LoVo (cell line): ENCODE results near the gene TENM4.

Experiments used
- DNase-seq: peaks from one replicate; pipeline ENCODE4 v3.0.0-alpha.2; 2016; ENCODE audit warnings: low spot score

Gene TENM4

GRCh38 chr11:79119491-79120284, 321.1 kb downstream of the TENM4 start:
- DNase-seq, result no peak

- no peak for DNase-seq
These were observed 323.3 kb downstream of the TENM4 start for GRCh38 chr11:79117488-79117887.

- no peak for DNase-seq
These were observed 324.2 kb downstream of the TENM4 start for GRCh38 chr11:79116600-79116999.

- DNase-seq, result no peak
These were observed 327.7 kb downstream of the TENM4 start for GRCh38 chr11:79113054-79113690.

- no peak for DNase-seq
These were observed 330.0 kb downstream of the TENM4 start for GRCh38 chr11:79110796-79111195.

GRCh38 chr11:79110321-79110720, 330.5 kb downstream of the TENM4 start:
- DNase-seq, result no peak

GRCh38 chr11:79108851-79109250, 332.0 kb downstream of the TENM4 start:
- DNase-seq, result no peak

- no peak for DNase-seq
These were observed 338.0 kb downstream of the TENM4 start for GRCh38 chr11:79102840-79103239.

GRCh38 chr11:79101656-79102055, 339.2 kb downstream of the TENM4 start:
- no peak for DNase-seq

- peak; percentile 41 for DNase-seq
These were observed 340.5 kb downstream of the TENM4 start for GRCh38 chr11:79100093-79100910.

GRCh38 chr11:79098146-79098545, 342.7 kb downstream of the TENM4 start:
- DNase-seq, result no peak

- DNase-seq, result no peak
These were observed 343.5 kb downstream of the TENM4 start for GRCh38 chr11:79097246-79097875.

- no peak for DNase-seq
These were observed 345.4 kb downstream of the TENM4 start for GRCh38 chr11:79095424-79095823.

- DNase-seq, result no peak
These were observed 346.2 kb downstream of the TENM4 start for GRCh38 chr11:79094616-79095015.

GRCh38 chr11:79092791-79093353, 348.0 kb downstream of the TENM4 start:
- peak; percentile 44 for DNase-seq

- DNase-seq, result no peak
These were observed 350.6 kb downstream of the TENM4 start for GRCh38 chr11:79090191-79090705.

GRCh38 chr11:79089601-79090000, 351.2 kb downstream of the TENM4 start:
- DNase-seq, result no peak

- no peak for DNase-seq
These were observed 351.9 kb downstream of the TENM4 start for GRCh38 chr11:79088967-79089366.

- DNase-seq, result no peak
These were observed 352.9 kb downstream of the TENM4 start for GRCh38 chr11:79087961-79088318.

- DNase-seq, result peak; percentile 61
These were observed 353.4 kb downstream of the TENM4 start for GRCh38 chr11:79087238-79087960.

- no peak for DNase-seq
These were observed 354.8 kb downstream of the TENM4 start for GRCh38 chr11:79086056-79086455.
